T-helper 2 cell treated with Interferon-gamma antibody and Interleukin-4, amounts not matched to agents 5 μg/mL and 100 μg/mL, for 36 hours (primary cell): Measurements from ENCODE around the gene ZMYND10.

Source experiments
- DNase-seq: peaks from one replicate; pipeline ENCODE4 v3.0.0; 2021; ENCODE audit warnings: low spot score
- H3K27ac Mint-ChIP-seq: one replicate; pipeline ENCODE4 v1.8.0; 2021; ENCODE audit warnings: mild to moderate bottlenecking, mixed read lengths
- H3K27me3 Mint-ChIP-seq: one replicate; pipeline ENCODE4 v1.8.0; 2021; ENCODE audit warnings: low read depth, mixed read lengths
- H3K36me3 Mint-ChIP-seq: one replicate; pipeline ENCODE4 v1.8.0; 2021; ENCODE audit warnings: low read depth, mixed read lengths
- H3K4me1 Mint-ChIP-seq: one replicate; pipeline ENCODE4 v1.8.0; 2021; ENCODE audit warnings: low read depth, mixed read lengths
- H3K4me3 Mint-ChIP-seq: one replicate; pipeline ENCODE4 v1.8.0; 2022; ENCODE audit warnings: mild to moderate bottlenecking, moderate library complexity, mixed read lengths
- H3K9me3 Mint-ChIP-seq: one replicate; pipeline ENCODE4 v1.8.0; 2021; ENCODE audit warnings: mixed read lengths

Gene ZMYND10

DNA sequence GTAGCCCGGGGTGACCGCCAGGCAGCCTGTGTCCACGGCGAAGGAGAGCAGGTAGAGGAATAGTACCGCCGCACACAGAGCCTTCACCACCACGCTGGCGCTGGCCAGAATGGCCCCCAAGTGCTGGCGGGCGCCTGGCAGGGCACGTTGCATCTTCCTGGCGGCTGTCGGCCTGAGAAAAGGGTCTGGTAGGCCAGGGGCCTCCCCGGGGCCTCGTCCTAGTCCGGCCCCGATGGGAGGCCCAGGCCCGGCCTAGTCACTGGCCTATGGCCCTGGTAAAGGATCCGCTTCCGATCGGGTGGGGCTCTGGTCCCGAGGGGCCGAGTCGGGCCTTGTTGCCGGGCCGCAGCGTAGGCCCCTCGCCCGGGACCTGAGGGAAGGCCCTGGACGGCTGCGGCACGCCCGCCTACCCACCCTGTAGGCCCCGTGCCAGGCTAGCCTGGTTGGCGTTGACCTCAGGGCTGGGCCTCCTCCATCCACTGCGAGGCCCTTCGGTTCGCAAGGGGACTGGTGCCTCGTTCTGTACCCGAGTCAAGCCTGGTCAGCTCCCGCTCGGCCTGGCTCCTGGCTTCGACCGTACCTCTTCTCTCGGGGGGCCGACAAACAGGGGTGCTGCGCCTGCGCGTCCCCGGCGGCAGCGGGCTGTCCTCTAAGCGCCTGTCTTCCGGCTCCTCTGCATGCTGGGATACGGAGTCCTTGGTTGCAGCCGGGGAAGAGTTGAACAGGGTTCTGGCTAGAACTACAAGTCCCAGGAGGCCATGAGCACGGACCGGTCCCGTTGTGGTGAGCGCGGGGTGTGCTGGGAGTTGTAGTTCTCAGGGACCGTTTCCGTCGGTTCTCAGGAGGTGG is 13.6 kb upstream of the ZMYND10 start, which contains the start of gene TMEM115:
TSS of gene TMEM115 (minus strand) at position 611 of the 849 bp plus-strand sequence. CDS start at position 153, 458 bp downstream.
- peak; percentile 96 for DNase-seq
- Mint-ChIP-seq H3K4me1 (peaks cover 31% of the 10 kb centered on the region), H3K27me3 (no peaks in the 10 kb centered on the region), H3K36me3 (peaks cover 24% of the 10 kb centered on the region), H3K9me3 (no peaks in the 10 kb centered on the region), H3K27ac (peak within 1 kb of the TSS; percentile 95), H3K4me3 (peak within 1 kb of the TSS; percentile 98)

DNA sequence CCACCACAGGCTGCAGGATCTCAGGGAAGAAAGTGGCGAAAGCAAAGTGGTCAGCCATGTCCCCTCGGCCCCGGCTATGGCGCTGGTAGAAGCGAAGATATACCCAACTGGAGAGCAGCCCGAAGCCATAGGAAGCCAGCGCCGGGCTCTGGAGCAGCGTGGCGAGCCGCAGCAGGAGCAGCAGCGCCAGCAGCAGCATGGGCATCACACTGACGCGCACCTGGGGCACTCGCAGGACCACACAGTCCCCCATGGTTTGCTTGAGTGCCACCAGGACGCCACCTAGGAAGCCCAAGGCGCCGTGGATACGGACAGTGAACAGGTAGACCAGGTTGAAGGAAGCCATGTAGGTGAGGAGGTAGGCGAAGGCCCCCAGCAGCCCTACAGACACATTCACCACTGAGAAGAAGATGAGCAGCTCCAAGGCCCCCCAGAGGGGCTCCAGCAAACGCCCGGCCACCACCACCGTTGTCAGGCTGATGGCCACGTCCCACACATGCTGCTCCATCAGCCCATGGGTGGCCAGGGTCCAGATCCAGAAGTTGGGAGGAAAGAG is 12.9 kb upstream of the ZMYND10 start:
- H3K4me3 Mint-ChIP-seq, result peak overlapping the region; percentile 98
- peak overlapping the region; percentile 81 for H3K27ac Mint-ChIP-seq
- no peak for DNase-seq
- peaks cover 31% of the 10 kb centered on the region for H3K4me1 Mint-ChIP-seq
- H3K27me3 Mint-ChIP-seq, result no peaks in the 10 kb centered on the region
- peaks cover 25% of the 10 kb centered on the region for H3K36me3 Mint-ChIP-seq
- no peaks in the 10 kb centered on the region for H3K9me3 Mint-ChIP-seq

- H3K27me3 Mint-ChIP-seq, result no peaks in the 10 kb centered on the region
- DNase-seq, result no peak
- H3K9me3 Mint-ChIP-seq, result no peaks in the 10 kb centered on the region
- H3K4me1 Mint-ChIP-seq, result peaks cover 35% of the 10 kb centered on the region
- H3K27ac Mint-ChIP-seq, result no peak overlapping the region
- H3K4me3 Mint-ChIP-seq, result peak overlapping the region; percentile 98
- peaks cover 30% of the 10 kb centered on the region for H3K36me3 Mint-ChIP-seq
Observed at GRCh38 chr3:50357481-50357880, 11.9 kb upstream of the ZMYND10 start.

GRCh38 chr3:50356553-50356952 is 11.0 kb upstream of the ZMYND10 start:
- H3K27me3 Mint-ChIP-seq, result no peaks in the 10 kb centered on the region
- DNase-seq, result no peak
- H3K4me1 Mint-ChIP-seq, result peaks cover 35% of the 10 kb centered on the region
- no peaks in the 10 kb centered on the region for H3K9me3 Mint-ChIP-seq
- H3K27ac Mint-ChIP-seq, result no peak overlapping the region
- H3K36me3 Mint-ChIP-seq, result peaks cover 31% of the 10 kb centered on the region
- peak overlapping the region; percentile 98 for H3K4me3 Mint-ChIP-seq

DNA sequence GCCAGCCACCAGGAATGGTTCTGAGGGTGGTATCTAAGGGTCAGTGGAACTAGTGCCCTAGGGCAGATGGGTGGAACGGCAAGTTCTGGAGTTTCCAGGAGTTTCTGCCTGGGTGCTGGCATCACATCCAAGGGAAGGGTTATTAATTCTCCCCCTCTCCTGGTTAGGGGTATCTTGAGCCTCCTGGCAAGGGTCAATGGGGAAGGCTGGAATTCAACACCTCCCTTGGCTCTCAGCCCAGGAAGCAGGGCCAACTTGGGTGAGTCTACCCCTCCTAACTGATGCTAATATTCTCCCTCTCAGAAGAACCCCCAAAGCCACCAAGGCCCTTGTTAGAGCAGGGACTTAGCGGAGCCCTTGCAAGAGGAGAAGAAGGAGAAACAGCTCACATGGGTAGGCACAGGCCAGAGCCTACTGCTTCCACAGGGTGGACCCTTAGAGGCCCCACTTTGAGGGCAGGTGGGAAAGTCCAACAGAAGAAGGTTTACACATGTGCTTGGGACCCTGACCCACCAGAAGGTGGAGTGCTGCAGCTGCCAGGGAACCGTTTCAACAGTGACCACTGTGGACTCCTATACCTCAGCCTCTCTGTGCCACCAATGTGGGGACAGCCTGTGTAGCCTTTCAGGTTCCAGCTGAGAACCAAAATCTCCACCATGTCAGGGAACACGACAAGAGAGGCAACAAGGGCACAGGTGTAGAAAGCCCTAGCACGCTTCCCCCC is 10.5 kb upstream of the ZMYND10 start:
- Mint-ChIP-seq H3K4me3 (peak overlapping the region; percentile 98), H3K4me1 (peaks cover 41% of the 10 kb centered on the region), H3K27me3 (no peaks in the 10 kb centered on the region), H3K36me3 (peaks cover 37% of the 10 kb centered on the region), H3K9me3 (no peaks in the 10 kb centered on the region), H3K27ac (no peak overlapping the region)
- DNase-seq, result no peak

- Mint-ChIP-seq H3K27me3 (no peaks in the 10 kb centered on the region), H3K9me3 (no peaks in the 10 kb centered on the region), H3K27ac (no peak overlapping the region), H3K4me1 (peaks cover 44% of the 10 kb centered on the region), H3K4me3 (no peak overlapping the region), H3K36me3 (peaks cover 46% of the 10 kb centered on the region)
- DNase-seq, result no peak
Observed at GRCh38 chr3:50354850-50355249, 9.3 kb upstream of the ZMYND10 start.

DNA sequence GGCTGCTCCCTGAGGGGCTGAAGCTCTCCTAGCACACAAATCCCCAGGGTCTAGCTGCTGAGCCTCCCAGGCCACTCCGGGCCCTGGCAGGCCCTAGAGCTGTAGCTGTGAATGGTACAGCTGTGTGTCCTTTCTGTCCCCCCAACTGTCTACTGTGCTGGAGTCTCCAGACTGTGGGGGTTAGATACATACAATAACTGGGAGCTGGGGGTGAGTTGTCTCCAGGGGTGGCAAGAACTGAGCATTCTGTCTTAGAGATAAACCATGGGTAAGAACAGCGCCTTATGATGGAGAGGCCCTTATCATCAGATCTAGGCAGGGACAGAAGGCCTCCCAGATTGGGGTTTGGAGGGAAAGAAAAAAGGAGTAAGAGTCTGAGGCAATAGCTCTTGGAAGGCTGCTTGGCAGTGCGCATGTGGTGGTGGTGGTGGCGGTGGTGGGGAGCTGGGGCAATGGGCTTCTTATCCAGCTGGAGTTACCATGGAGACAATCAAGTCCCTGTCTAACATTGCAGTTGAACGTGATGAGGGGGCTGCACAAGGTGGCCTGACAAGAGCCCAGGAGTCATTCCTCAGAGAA is 8.7 kb upstream of the ZMYND10 start:
- Mint-ChIP-seq H3K27me3 (no peaks in the 10 kb centered on the region), H3K4me3 (no peak overlapping the region), H3K9me3 (no peaks in the 10 kb centered on the region), H3K36me3 (peaks cover 45% of the 10 kb centered on the region), H3K4me1 (peaks cover 42% of the 10 kb centered on the region), H3K27ac (no peak overlapping the region)
- DNase-seq, result no peak

DNA sequence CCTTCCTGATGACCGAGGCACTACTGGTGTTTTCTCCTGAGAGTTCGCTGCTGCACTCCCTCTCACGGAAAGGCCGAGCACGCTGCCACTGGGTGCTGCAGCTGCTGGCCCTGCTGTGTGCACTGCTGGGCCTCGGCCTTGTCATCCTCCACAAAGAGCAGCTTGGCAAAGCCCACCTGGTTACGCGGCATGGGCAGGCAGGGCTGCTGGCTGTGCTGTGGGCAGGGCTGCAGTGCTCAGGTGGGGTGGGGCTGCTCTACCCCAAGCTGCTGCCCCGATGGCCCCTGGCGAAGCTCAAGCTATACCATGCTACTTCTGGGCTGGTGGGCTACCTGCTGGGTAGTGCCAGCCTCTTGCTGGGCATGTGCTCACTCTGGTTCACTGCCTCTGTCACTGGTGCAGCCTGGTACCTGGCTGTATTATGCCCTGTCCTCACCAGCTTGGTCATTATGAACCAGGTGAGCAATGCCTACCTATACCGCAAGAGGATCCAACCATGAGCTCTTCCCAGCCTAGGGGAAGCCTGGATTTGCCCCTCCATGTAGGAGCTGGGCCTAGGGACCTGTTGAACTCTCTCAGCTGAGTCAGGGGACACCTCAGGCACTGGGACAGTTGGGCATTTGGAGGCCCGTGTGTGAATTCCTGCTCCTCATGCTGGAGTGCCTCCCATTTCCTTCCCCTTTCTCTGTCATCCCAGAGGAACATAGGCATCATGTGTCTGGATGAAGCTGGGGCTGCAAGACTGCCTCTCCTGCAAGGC is 7.9 kb upstream of the ZMYND10 start:
- Mint-ChIP-seq H3K9me3 (no peaks in the 10 kb centered on the region), H3K27me3 (no peaks in the 10 kb centered on the region), H3K27ac (no peak overlapping the region), H3K4me1 (peaks cover 49% of the 10 kb centered on the region), H3K4me3 (no peak overlapping the region), H3K36me3 (peaks cover 48% of the 10 kb centered on the region)
- no peak for DNase-seq

DNA sequence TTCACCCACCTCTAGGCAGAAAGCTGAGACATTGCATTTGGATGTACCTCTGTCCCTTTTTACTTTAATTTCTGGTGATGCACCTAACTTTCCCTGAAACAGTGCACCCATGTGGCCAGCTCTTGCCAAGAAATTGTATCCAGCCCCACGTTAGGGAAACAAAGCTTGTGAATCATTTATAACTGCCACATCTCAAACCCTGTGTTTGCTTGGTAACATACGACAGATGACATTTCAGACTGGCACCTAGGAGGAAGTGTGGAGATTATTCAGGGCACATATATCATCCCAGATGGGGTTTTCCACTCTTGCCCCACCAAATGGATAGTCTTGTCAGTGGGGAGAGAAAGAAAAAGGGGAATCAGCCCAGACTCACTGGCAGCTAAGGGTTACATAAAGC is 7.2 kb upstream of the ZMYND10 start:
- Mint-ChIP-seq H3K27me3 (no peaks in the 10 kb centered on the region), H3K36me3 (peaks cover 49% of the 10 kb centered on the region), H3K4me3 (no peak overlapping the region), H3K4me1 (peaks cover 50% of the 10 kb centered on the region), H3K9me3 (no peaks in the 10 kb centered on the region), H3K27ac (peak overlapping the region; percentile 8)
- DNase-seq, result no peak

DNA sequence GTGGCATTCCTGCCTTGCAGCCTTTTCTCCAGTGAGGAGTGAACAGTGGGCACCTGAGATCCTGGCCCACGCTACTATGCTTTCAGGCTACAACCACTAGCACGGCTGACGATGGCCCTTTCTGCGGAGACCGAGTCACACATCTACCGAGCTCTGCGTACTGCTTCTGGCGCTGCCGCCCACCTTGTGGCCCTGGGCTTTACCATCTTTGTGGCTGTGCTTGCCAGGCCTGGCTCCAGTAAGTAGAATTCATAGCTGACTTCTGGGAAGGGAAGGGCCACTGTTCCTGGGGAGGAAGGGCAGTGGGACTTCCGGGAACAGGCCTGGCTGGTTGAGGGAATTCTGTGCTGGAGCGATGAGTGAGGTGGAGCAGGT is 5.8 kb upstream of the ZMYND10 start:
- DNase-seq, result no peak
- Mint-ChIP-seq H3K27ac (peak overlapping the region; percentile 97), H3K27me3 (no peaks in the 10 kb centered on the region), H3K4me3 (peak overlapping the region; percentile 93), H3K9me3 (no peaks in the 10 kb centered on the region), H3K4me1 (peaks cover 42% of the 10 kb centered on the region), H3K36me3 (peaks cover 44% of the 10 kb centered on the region)

- H3K4me1 Mint-ChIP-seq, result peaks cover 46% of the 10 kb centered on the region
Observed at GRCh38 chr3:50350527-50351322, 5.2 kb upstream of the ZMYND10 start, which contains the start of the genes CYB561D2 and NPRL2. CYB561D2 (plus strand) TSS chr3:50350862; CDS start chr3:50351434, 572 bp downstream. NPRL2 (minus strand) TSS chr3:50350775; CDS start chr3:50350652, 123 bp downstream.

DNA sequence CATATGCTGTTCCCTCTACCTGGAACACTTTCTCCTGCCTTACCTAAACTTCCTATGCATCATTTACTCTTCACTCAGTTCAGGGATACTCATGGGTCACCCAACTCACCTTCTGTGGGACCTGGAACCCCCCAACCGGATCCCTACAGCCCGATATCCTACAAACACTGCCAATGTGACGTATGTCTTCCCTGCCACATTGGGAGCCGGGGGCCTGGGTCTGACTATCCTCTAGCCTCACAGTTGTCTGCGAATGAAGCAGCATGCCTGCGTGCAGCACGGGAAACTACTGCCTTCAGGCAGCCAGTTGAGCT is 4.6 kb upstream of the ZMYND10 start:
- Mint-ChIP-seq H3K4me1 (peaks cover 42% of the 10 kb centered on the region), H3K9me3 (no peaks in the 10 kb centered on the region), H3K36me3 (peaks cover 44% of the 10 kb centered on the region), H3K27me3 (no peaks in the 10 kb centered on the region), H3K27ac (peak overlapping the region; percentile 97), H3K4me3 (peak overlapping the region; percentile 93)
- no peak for DNase-seq

More at GRCh38 chr3:50350527-50351322, 5.2 kb upstream of the ZMYND10 start, which contains the start of the genes CYB561D2 and NPRL2:
- H3K27ac Mint-ChIP-seq, result peak within 1 kb of the TSS; percentile 97
- peaks cover 44% of the 10 kb centered on the region for H3K36me3 Mint-ChIP-seq
- H3K4me3 Mint-ChIP-seq, result peak within 1 kb of the TSS; percentile 93
- H3K9me3 Mint-ChIP-seq, result no peaks in the 10 kb centered on the region
- no peaks in the 10 kb centered on the region for H3K27me3 Mint-ChIP-seq
- peak; percentile 99 for DNase-seq
